Activated B cell treated with CpG ODN at 0.5 μM for 24 hours (primary cell): ENCODE data around the gene LRRC31. TPM values are rescaled to one million over a fixed set of nuclear protein-coding genes. Genes with fewer than 3 reads are reported as not detected.

ENCODE experiments used
- ATAC-seq: fragments of 200-7000 bp; cut with Tn5 transposase; one replicate; pipeline ENCODE4 v1.10.0; 2021; ENCODE audit warnings: low read depth, mild to moderate bottlenecking, moderate library complexity
- CTCF ChIA-PET: fragments of 350-600 bp; sonication (Branson Sonifier 250); formaldehyde crosslinking; loops from one replicate; lab custom pipeline; 2021; ENCODE audit warnings: antibody characterized with exemption; lab: Charles Lee
- POLR2A ChIA-PET: fragments of 350-600 bp; sonication (Branson Sonifier 250); formaldehyde crosslinking; loops from one replicate; lab custom pipeline; 2021; ENCODE audit warnings: antibody characterized with exemption; lab: Charles Lee
- DNase-seq: peaks from one replicate; pipeline ENCODE4 v3.0.0; 2022
- H3K27ac Mint-ChIP-seq: one replicate; pipeline ENCODE4 v1.8.0; 2020; ENCODE audit warnings: mixed read lengths
- H3K27me3 Mint-ChIP-seq: one replicate; pipeline ENCODE4 v1.8.0; 2021; ENCODE audit warnings: mixed read lengths
- H3K36me3 Mint-ChIP-seq: one replicate; pipeline ENCODE4 v1.8.0; 2021; ENCODE audit warnings: low read depth, mixed read lengths
- H3K4me1 Mint-ChIP-seq: one replicate; pipeline ENCODE4 v1.8.0; 2021; ENCODE audit warnings: mixed read lengths
- H3K4me3 Mint-ChIP-seq: one replicate; pipeline ENCODE4 v1.8.0; 2020; ENCODE audit warnings: mild to moderate bottlenecking, mixed read lengths
- H3K9me3 Mint-ChIP-seq: one replicate; pipeline ENCODE4 v1.8.0; 2020; ENCODE audit warnings: mixed read lengths
- CTCF ChIP-seq: fragments of 200-600 bp; IDR thresholded peaks from one replicate; pipeline ENCODE4 v1.8.0; 2022; ENCODE audit warnings: antibody characterized with exemption, mild to moderate bottlenecking
- intact Hi-C: fragments of 100-400 bp; cut with micrococcal nuclease; formaldehyde crosslinking; loops from one replicate; pipeline ENCODE4 v1.15.1; 2024
- total RNA-seq: library from RNA; stranded (reverse); gene quantifications from 2 replicates; pipeline ENCODE4 v1.2.3, GENCODE V29; 2022

LRRC31 gene
- total RNA-seq, 1 donor from 2014 or later = not detected

- ChIA-PET CTCF (no interaction called here), POLR2A (interaction anchor here (0.7 kb wide), 1 partner anchor 145 kb away, joined by 5 read pairs; no protein-coding TSS in a partner anchor)
- ATAC-seq (no peak), DNase-seq (no peak)
- Mint-ChIP-seq H3K4me1 (no peaks in the 10 kb centered on the region), H3K27ac (no peak overlapping the region), H3K9me3 (no peaks in the 10 kb centered on the region), H3K27me3 (no peaks in the 10 kb centered on the region), H3K36me3 (no peaks in the 10 kb centered on the region), H3K4me3 (no peak overlapping the region)
- no peak for TF ChIP-seq CTCF
- intact Hi-C loops = no loop called here
Observed at GRCh38 chr3:169894110-169894509, 24.4 kb upstream of the LRRC31 start.

GRCh38 chr3:169891886-169892285 lies 22.2 kb upstream of the LRRC31 start:
- no peaks in the 10 kb centered on the region for H3K27me3 Mint-ChIP-seq
- no peaks in the 10 kb centered on the region for H3K4me1 Mint-ChIP-seq
- H3K4me3 Mint-ChIP-seq = no peak overlapping the region
- ATAC-seq (no peak), DNase-seq (no peak)
- CTCF ChIA-PET = no interaction called here
- no peak overlapping the region for H3K27ac Mint-ChIP-seq
- POLR2A ChIA-PET = interaction anchor here (0.6 kb wide), 1 partner anchor 45 kb away, joined by 3 read pairs; no protein-coding TSS in a partner anchor
- H3K36me3 Mint-ChIP-seq = no peaks in the 10 kb centered on the region
- H3K9me3 Mint-ChIP-seq = no peaks in the 10 kb centered on the region
- intact Hi-C loops = no loop called here
- no peak for TF ChIP-seq CTCF

GRCh38 chr3:169886671-169887070 lies 16.9 kb upstream of the LRRC31 start:
- intact Hi-C loops = no loop called here
- H3K4me1 Mint-ChIP-seq = peaks cover 15% of the 10 kb centered on the region
- H3K27me3 Mint-ChIP-seq = no peaks in the 10 kb centered on the region
- DNase-seq = no peak
- no peak for ATAC-seq
- H3K27ac Mint-ChIP-seq = no peak overlapping the region
- TF ChIP-seq CTCF = no peak
- no peaks in the 10 kb centered on the region for H3K9me3 Mint-ChIP-seq
- no peak overlapping the region for H3K4me3 Mint-ChIP-seq
- CTCF ChIA-PET = interaction anchor here (0.8 kb wide), 1 partner anchor 12 kb away, joined by 3 read pairs; no protein-coding TSS in a partner anchor
- POLR2A ChIA-PET = no interaction called here
- H3K36me3 Mint-ChIP-seq = no peaks in the 10 kb centered on the region

- no peak for ATAC-seq
- ChIA-PET CTCF (interaction anchor here (0.9 kb wide), 1 partner anchor 86 kb away, joined by 7 read pairs; the partner anchor contains the start of gene SEC62), POLR2A (no interaction called here)
- Mint-ChIP-seq H3K4me3 (no peak overlapping the region), H3K27ac (no peak overlapping the region), H3K9me3 (no peaks in the 10 kb centered on the region), H3K4me1 (peaks cover 18% of the 10 kb centered on the region), H3K36me3 (no peaks in the 10 kb centered on the region), H3K27me3 (no peaks in the 10 kb centered on the region)
- no peak for DNase-seq
- intact Hi-C loops = no loop called here
- no peak for TF ChIP-seq CTCF
Observed at GRCh38 chr3:169880576-169881250, 11.0 kb upstream of the LRRC31 start.

GRCh38 chr3:169879845-169880575 lies 10.3 kb upstream of the LRRC31 start:
- DNase-seq (no peak), ATAC-seq (no peak)
- H3K27me3 Mint-ChIP-seq = no peaks in the 10 kb centered on the region
- H3K9me3 Mint-ChIP-seq = no peaks in the 10 kb centered on the region
- no peaks in the 10 kb centered on the region for H3K36me3 Mint-ChIP-seq
- ChIA-PET CTCF (interaction anchor here (0.9 kb wide), 1 partner anchor 86 kb away, joined by 7 read pairs; the partner anchor contains the start of gene SEC62), POLR2A (no interaction called here)
- intact Hi-C loops = no loop called here
- H3K27ac Mint-ChIP-seq = no peak overlapping the region
- H3K4me3 Mint-ChIP-seq = no peak overlapping the region
- TF ChIP-seq CTCF = no peak
- peaks cover 15% of the 10 kb centered on the region for H3K4me1 Mint-ChIP-seq
